SK-N-SH (cell line): ENCODE results near the gene MPP3. TPM values are rescaled to one million over a fixed set of nuclear protein-coding genes. Genes with fewer than 3 reads are reported as not detected.

ENCODE experiments used
- CTCF ChIA-PET: fragments of 300-600, 350-600 bp; formaldehyde crosslinking; extraction: SDS; loops from one replicate; lab custom pipeline; 2021; lab: Yijun Ruan, JAX
- POLR2A ChIA-PET: fragments of 350-600 bp; sonication (Branson Sonifier 250); formaldehyde crosslinking; extraction: SDS; loops from one replicate; lab custom pipeline; 2020; ENCODE audit warnings: antibody characterized with exemption, inconsistent platforms; lab: Yijun Ruan, JAX
- DNase-seq: peaks from one replicate; pipeline ENCODE4 v3.0.0; 2012
- H2AFZ ChIP-seq: fragments of 200-600 bp; sonication (generic); 2 replicates; pipeline ENCODE4 v1.8.1; 2016; ENCODE audit warnings: antibody characterized with exemption, mild to moderate bottlenecking, low read depth
- H3F3A ChIP-seq: fragments of 200-600 bp; sonication (generic); replicated peaks from 2 replicates; pipeline ENCODE3; 2016; ENCODE audit warnings: antibody characterized with exemption, mild to moderate bottlenecking; ENCODE audit not compliant: insufficient read depth
- H3K27ac ChIP-seq, 2 experiments: fragments of 200-500 bp in 1 of 2; fragments of 200-600 bp in 1 of 2; sonication (Bioruptor generic) in 1 of 2; sonication (generic), shearing (Covaris generic) in 1 of 2; 2 replicates each; pipeline versions ENCODE4 v1.5.1 to v1.6.1; 2014 to 2016; ENCODE audit warnings: low read depth in 2 of 2, inconsistent platforms in 1 of 2, low read length in 1 of 2, mild to moderate bottlenecking in 1 of 2, mixed read lengths in 1 of 2
- H3K27me3 ChIP-seq: fragments of 200-600 bp; sonication (generic), shearing (Covaris generic); 2 replicates; pipeline ENCODE4 v1.6.1; 2016; ENCODE audit warnings: mixed run types; ENCODE audit not compliant: insufficient read depth
- H3K36me3 ChIP-seq, 2 experiments: fragments of 200-500 bp in 1 of 2; fragments of 200-600 bp in 1 of 2; sonication (Bioruptor generic) in 1 of 2; sonication (generic) in 1 of 2; replicated peaks in 1 of 2; 2 replicates each; pipeline versions ENCODE3 to v1.5.1; 2014 to 2016; ENCODE audit warnings: low read length in 1 of 2, mild to moderate bottlenecking in 1 of 2; ENCODE audit not compliant: insufficient read depth in 2 of 2, control insufficient read depth in 1 of 2
- H3K4me1 ChIP-seq, 2 experiments: fragments of 200-500 bp in 1 of 2; fragments of 200-600 bp in 1 of 2; sonication (Bioruptor generic) in 1 of 2; sonication (generic), shearing (Covaris generic) in 1 of 2; 2 replicates each; pipeline versions ENCODE4 v1.5.1 to v1.6.1; 2014 to 2016; ENCODE audit warnings: low read depth in 1 of 2, low read length in 1 of 2, mixed run types in 1 of 2; ENCODE audit not compliant: insufficient read depth in 2 of 2, control insufficient read depth in 1 of 2
- H3K4me2 ChIP-seq: fragments of 200-600 bp; sonication (generic), shearing (Covaris generic); 2 replicates; pipeline ENCODE4 v1.6.1; 2017; ENCODE audit warnings: mixed run types
- H3K4me3 ChIP-seq, 2 experiments: fragments of 200-500 bp in 1 of 2; fragments of 200-600 bp in 1 of 2; sonication (Bioruptor generic) in 1 of 2; sonication (generic), shearing (Covaris generic) in 1 of 2; 2 replicates each; pipeline versions ENCODE4 v1.5.1 to v1.8.1; 2014 to 2016; ENCODE audit warnings: low read depth in 2 of 2, inconsistent platforms in 1 of 2, low read length in 1 of 2, mild to moderate bottlenecking in 1 of 2, mixed read lengths in 1 of 2, moderate library complexity in 1 of 2
- H3K79me2 ChIP-seq: fragments of 200-600 bp; sonication (generic); 2 replicates; pipeline ENCODE4 v1.8.1; 2017; ENCODE audit warnings: mild to moderate bottlenecking; ENCODE audit not compliant: insufficient read depth
- H3K9ac ChIP-seq: fragments of 200-600 bp; sonication (generic); 2 replicates; pipeline ENCODE4 v1.6.1; 2017; ENCODE audit warnings: mixed run types
- H3K9me2 ChIP-seq: fragments of 200-600 bp; sonication (generic); 2 replicates; pipeline ENCODE4 v1.6.1; 2017; ENCODE audit warnings: mixed run types
- H3K9me3 ChIP-seq: fragments of 200-600 bp; sonication (generic); 2 replicates; pipeline ENCODE4 v1.6.1; 2017; ENCODE audit warnings: mixed run types, mild to moderate bottlenecking, moderate library complexity
- H4K20me1 ChIP-seq: fragments of 200-600 bp; sonication (generic); 2 replicates; pipeline ENCODE4 v1.6.1; 2017; ENCODE audit warnings: mild to moderate bottlenecking, mixed run types; ENCODE audit not compliant: insufficient read depth
- CTCF ChIP-seq: fragments of 200-600 bp; sonication (generic); IDR thresholded peaks from 2 replicates; pipeline ENCODE4 v1.6.1; 2017; ENCODE audit warnings: antibody characterized with exemption, mild to moderate bottlenecking, moderate library complexity
- EP300 ChIP-seq, 2 experiments: IDR thresholded peaks; 2 replicates each; pipeline versions ENCODE4 v1.4.0 to v1.6.1; 2012; ENCODE audit warnings: borderline replicate concordance in 1 of 2, low read depth in 1 of 2, low read length in 1 of 2
- EZH2phosphoT487 ChIP-seq: fragments of 200-600 bp; sonication (generic); IDR thresholded peaks from 2 replicates; pipeline ENCODE4 v1.6.1; 2017; ENCODE audit warnings: low read depth, mixed run types, mild to moderate bottlenecking, antibody characterized with exemption, moderate library complexity, borderline replicate concordance
- FOXJ3 ChIP-seq: sonication (generic); formaldehyde crosslinking; IDR thresholded peaks from 2 replicates; pipeline ENCODE4 v1.5.1; 2020; ENCODE audit warnings: mild to moderate bottlenecking, missing genetic modification reagents
- GABPA ChIP-seq: IDR thresholded peaks from 2 replicates; pipeline ENCODE4 v1.4.0; 2012; ENCODE audit warnings: low read depth, mild to moderate bottlenecking
- IRF3 ChIP-seq: fragments of 150-350 bp; IDR thresholded peaks from 2 replicates; pipeline ENCODE4 v1.6.1; 2016; ENCODE audit warnings: mild to moderate bottlenecking, low read depth, low read length
- MXI1 ChIP-seq: IDR thresholded peaks from 2 replicates; pipeline ENCODE4 v1.6.1; 2012; ENCODE audit warnings: mild to moderate bottlenecking, low read depth, low read length, improper control_type of control experiment
- POLR2AphosphoS5 ChIP-seq: IDR thresholded peaks from 2 replicates; pipeline ENCODE4 v1.6.1; 2012; ENCODE audit warnings: low read depth, low read length
- RAD21 ChIP-seq: IDR thresholded peaks from 2 replicates; pipeline ENCODE4 v1.6.1; 2012; ENCODE audit warnings: mild to moderate bottlenecking, low read length
- RCOR1 ChIP-seq: fragments of 150-350 bp; IDR thresholded peaks from 2 replicates; pipeline ENCODE4 v1.6.1; 2017; ENCODE audit warnings: antibody characterized with exemption, low read length
- REST ChIP-seq: IDR thresholded peaks from 2 replicates; pipeline ENCODE4 v1.6.1; 2012; ENCODE audit warnings: mild to moderate bottlenecking, low read depth, low read length, moderate library complexity
- RXRA ChIP-seq: IDR thresholded peaks from 2 replicates; pipeline ENCODE4 v1.4.0; 2012; ENCODE audit warnings: low read depth, mild to moderate bottlenecking, borderline replicate concordance
- TAF1 ChIP-seq: IDR thresholded peaks from 2 replicates; pipeline ENCODE4 v1.6.1; 2012; ENCODE audit warnings: low read depth, mild to moderate bottlenecking, low read length, moderate library complexity, borderline replicate concordance
- TCF12 ChIP-seq: IDR thresholded peaks from 2 replicates; pipeline ENCODE4 v1.4.0; 2012
- TEAD4 ChIP-seq: IDR thresholded peaks from 2 replicates; pipeline ENCODE4 v1.4.0; 2012; ENCODE audit warnings: mild to moderate bottlenecking, borderline replicate concordance; ENCODE audit not compliant: insufficient read depth
- USF1 ChIP-seq: IDR thresholded peaks from 2 replicates; pipeline ENCODE4 v1.4.0; 2012; ENCODE audit warnings: low read depth, borderline replicate concordance
- WGBS: methylation state at CpG from one replicate; pipeline ENCODE4 v1.1.6; 2017; ENCODE audit warnings: low lambda C conversion rate; 5-methylcytosine and 5-hydroxymethylcytosine counted together
- polyA plus RNA-seq, 3 experiments: library from polyadenylated mRNA; depleted of rRNA; stranded (reverse); fragments of >200 nt; gene quantifications; 2 replicates each; pipeline ENCODE4 v1.2.3, GENCODE V29; 2012

MPP3 gene
- polyA plus RNA-seq, 1 of the 3 experiments (the other 2 are of a cell fraction), result 14.1 TPM

- Histone ChIP-seq H3K27me3 (no peaks in the 10 kb centered on the region), H3K4me3 (no peak overlapping the region), H3K4me1 (peaks cover 0 to 5% of the 10 kb centered on the region in 2 experiments; a peak in 1 of 4 replicates), H3K9ac (no peak overlapping the region), H3K79me2 (no peaks in the 10 kb centered on the region), H3F3A (no peaks in the 10 kb centered on the region), H3K9me3 (no peaks in the 10 kb centered on the region), H3K4me2 (no peak overlapping the region), H4K20me1 (no peaks in the 10 kb centered on the region), H3K27ac (no peak overlapping the region), H2AFZ (no peak overlapping the region), H3K9me2 (no peaks in the 10 kb centered on the region), H3K36me3 (peaks cover 3 to 18% of the 10 kb centered on the region in 2 experiments)
- WGBS, result 100% methylated on average over 1 of the region's 14 CpGs
- CTCF ChIA-PET, result no interaction called here
- TF ChIP-seq EP300 (IDR thresholded peaks at IDR 0.05; ENCODE audit: borderline replicate concordance in 1 of 2, low read depth in 1 of 2, low read length in 1 of 2) (no peak), CTCF (no peak), POLR2AphosphoS5 (no peak), IRF3 (no peak), RAD21 (no peak), GABPA (no peak), TCF12 (no peak)
- no peak for DNase-seq
- POLR2A ChIA-PET, result no interaction called here
These were observed 12.2 kb downstream of the MPP3 start for GRCh38 chr17:43820759-43821158.

- Histone ChIP-seq H3K27me3 (no peaks in the 10 kb centered on the region), H3F3A (no peaks in the 10 kb centered on the region), H3K4me1 (peaks cover 5 to 8% of the 10 kb centered on the region in 2 experiments; a peak in 2 of 4 replicates), H3K9ac (no peak overlapping the region), H2AFZ (no peak overlapping the region), H3K79me2 (no peaks in the 10 kb centered on the region), H3K27ac (no peak overlapping the region), H3K4me3 (no peak overlapping the region), H3K9me3 (no peaks in the 10 kb centered on the region), H3K4me2 (no peak overlapping the region), H3K9me2 (no peaks in the 10 kb centered on the region), H4K20me1 (no peaks in the 10 kb centered on the region), H3K36me3 (peaks cover 1 to 24% of the 10 kb centered on the region in 2 experiments)
- 91% methylated on average over 5 of the region's 5 CpGs for WGBS
- TF ChIP-seq REST (no peak), RCOR1 (no peak), TAF1 (no peak), EZH2phosphoT487 (no peak), RXRA (no peak), MXI1 (no peak), USF1 (no peak), FOXJ3 (no peak), TCF12 (no peak), TEAD4 (no peak), EP300 (IDR thresholded peaks at IDR 0.05; ENCODE audit: borderline replicate concordance in 1 of 2, low read depth in 1 of 2, low read length in 1 of 2) (no peak)
- ChIA-PET POLR2A (interaction anchor here (1.1 kb wide), 1 partner anchor 14 kb away, joined by 4 read pairs; the partner anchor contains the start of gene MPP3), CTCF (interaction anchor here (0.9 to 2.5 kb wide), 3 partner anchors 18 to 105 kb away, joined by 3 to 11 read pairs (median 4); partner anchors contain the start of gene CD300LG)
- DNase-seq, result no peak
These were observed 14.0 kb downstream of the MPP3 start for GRCh38 chr17:43818966-43819365.
